HG03066 (cell line): ENCODE measurements around the gene UBE2A.
A peak's percentile ranks its signal among the peaks of the same experiment; 100 is the strongest.

Experiments used
- ATAC-seq: cut with Tn5 transposase; IDR thresholded peaks from one replicate; pipeline ENCODE4 v1.9.1; 2021; ENCODE audit warnings: low read depth; ENCODE audit not compliant: unreplicated experiment

The UBE2A gene

GRCh38 chrX:119606280-119607017, 32.1 kb downstream of the UBE2A start, which contains the start of gene NKRF:
NKRF (minus strand) TSS chrX:119606424.
- peak; percentile 74 for ATAC-seq

- ATAC-seq, result no peak
These were observed 32.6 kb downstream of the UBE2A start for GRCh38 chrX:119607018-119607389.

- ATAC-seq, result no peak
These were observed 40.4 kb downstream of the UBE2A start for GRCh38 chrX:119614776-119615175.

- peak; percentile 69 for ATAC-seq
These were observed 43.3 kb downstream of the UBE2A start for GRCh38 chrX:119617517-119618164.

GRCh38 chrX:119618439-119618838, 44.1 kb downstream of the UBE2A start:
- peak; percentile 41 for ATAC-seq

- ATAC-seq, result no peak
These were observed 48.2 kb downstream of the UBE2A start for GRCh38 chrX:119622356-119623232.

- no peak for ATAC-seq
These were observed 50.1 kb downstream of the UBE2A start for GRCh38 chrX:119624417-119624816.

GRCh38 chrX:119624951-119625668, 50.7 kb downstream of the UBE2A start:
- no peak for ATAC-seq

GRCh38 chrX:119625843-119626242, 51.5 kb downstream of the UBE2A start:
- ATAC-seq, result no peak
